ENCODE measurements around the gene MSI2.

The MSI2 gene

GRCh38 chr17:57447357-57447989 lies 191.2 kb downstream of the MSI2 start:
- TF ChIP-seq FOXM1 (IDR thresholded peaks at IDR 0.05; ENCODE audit: borderline replicate concordance) (no peak), L3MBTL2 (conservative IDR thresholded peaks at IDR 0.05) (no peak)
- DNase-seq (ENCODE audit: extremely low spot score) = no peak
- CTCF ChIA-PET = no interaction called here
- POLR2A ChIA-PET = no interaction called here

- CTCF ChIA-PET = no interaction called here
- no peak for DNase-seq (ENCODE audit: extremely low spot score)
- POLR2A ChIA-PET = interaction anchor here (0.6 kb wide), 1 partner anchor 106 kb away, joined by 3 read pairs; no protein-coding TSS in a partner anchor
These were observed 191.9 kb downstream of the MSI2 start for GRCh38 chr17:57447990-57448758.

DNA sequence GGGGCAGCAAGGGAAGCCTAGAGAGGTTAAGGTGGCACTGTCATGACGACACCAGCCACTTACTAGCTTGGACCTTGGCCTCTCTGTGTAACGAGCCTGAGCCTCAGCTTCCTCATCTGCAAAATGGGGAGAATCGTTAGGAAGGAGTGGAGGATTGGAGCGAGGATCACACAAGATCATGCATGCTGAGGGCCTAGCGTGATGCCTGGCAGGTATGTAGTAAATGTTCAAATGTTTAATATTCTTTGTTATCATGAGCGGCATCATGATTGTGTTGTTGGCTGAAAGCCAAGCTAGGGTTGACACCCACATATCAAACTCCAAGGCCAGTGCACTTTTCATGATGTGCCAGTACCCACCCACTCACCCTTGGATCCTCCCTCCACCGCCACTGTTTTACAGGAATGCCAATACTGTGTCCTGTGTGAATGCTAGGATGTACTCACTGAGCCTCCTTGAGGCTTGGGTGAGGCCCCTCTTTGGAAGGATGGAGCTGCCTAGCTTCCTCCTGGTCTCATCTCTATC lies 192.5 kb downstream of the MSI2 start:
- CTCF ChIA-PET = no interaction called here
- TF ChIP-seq ZNF384 (IDR thresholded peaks at IDR 0.05) (no peak), LEF1 (IDR thresholded peaks at IDR 0.05; ENCODE audit: borderline replicate concordance) (no peak), NFRKB (IDR thresholded peaks at IDR 0.05) (no peak), BHLHE40 (IDR thresholded peaks at IDR 0.05; ENCODE audit: borderline replicate concordance) (no peak), FOXA1 (IDR thresholded peaks at IDR 0.05) (no peak), HDGF (IDR thresholded peaks at IDR 0.05; ENCODE audit: borderline replicate concordance) (no peak), ARNT (IDR thresholded peaks at IDR 0.05) (no peak), SUZ12 (IDR thresholded peaks at IDR 0.05) (no peak), ELF4 (IDR thresholded peaks at IDR 0.05) (no peak), TARDBP (IDR thresholded peaks at IDR 0.05) (no peak), SP1 (IDR thresholded peaks at IDR 0.05) (no peak), CTBP1 (IDR thresholded peaks at IDR 0.05; ENCODE audit: borderline replicate concordance) (no peak), L3MBTL2 (conservative IDR thresholded peaks at IDR 0.05) (no peak), FOXM1 (IDR thresholded peaks at IDR 0.05; ENCODE audit: borderline replicate concordance) (no peak), FOXK2 (IDR thresholded peaks at IDR 0.05) (no peak)
- DNase-seq (ENCODE audit: extremely low spot score) = no peak
- POLR2A ChIA-PET = interaction anchor here (0.6 kb wide), 1 partner anchor 106 kb away, joined by 3 read pairs; no protein-coding TSS in a partner anchor

More at GRCh38 chr17:57447990-57448758, 191.9 kb downstream of the MSI2 start:
- no peak for TF ChIP-seq FOXM1 (IDR thresholded peaks at IDR 0.05; ENCODE audit: borderline replicate concordance)
- no peak for TF ChIP-seq HDGF (IDR thresholded peaks at IDR 0.05; ENCODE audit: borderline replicate concordance)
- no peak for TF ChIP-seq ZNF384 (IDR thresholded peaks at IDR 0.05)
- no peak for TF ChIP-seq L3MBTL2 (conservative IDR thresholded peaks at IDR 0.05)

- ChIA-PET CTCF (no interaction called here), POLR2A (no interaction called here)
- TF ChIP-seq CTBP1 (IDR thresholded peaks at IDR 0.05; ENCODE audit: borderline replicate concordance) (no peak), ARNT (IDR thresholded peaks at IDR 0.05) (no peak), ELF4 (IDR thresholded peaks at IDR 0.05) (no peak), BHLHE40 (IDR thresholded peaks at IDR 0.05; ENCODE audit: borderline replicate concordance) (no peak), SP1 (IDR thresholded peaks at IDR 0.05) (no peak), FOXA1 (IDR thresholded peaks at IDR 0.05) (no peak), NFRKB (IDR thresholded peaks at IDR 0.05) (no peak), HDGF (IDR thresholded peaks at IDR 0.05; ENCODE audit: borderline replicate concordance) (no peak)
- no peak for DNase-seq (ENCODE audit: extremely low spot score)
These were observed 194.9 kb downstream of the MSI2 start for GRCh38 chr17:57451191-57451590.

- POLR2A ChIA-PET = no interaction called here
- no peak for DNase-seq (ENCODE audit: extremely low spot score)
- no peak for TF ChIP-seq SP1 (IDR thresholded peaks at IDR 0.05)
- TF ChIP-seq NFRKB (IDR thresholded peaks at IDR 0.05) = no peak
- TF ChIP-seq, protein P1, sequence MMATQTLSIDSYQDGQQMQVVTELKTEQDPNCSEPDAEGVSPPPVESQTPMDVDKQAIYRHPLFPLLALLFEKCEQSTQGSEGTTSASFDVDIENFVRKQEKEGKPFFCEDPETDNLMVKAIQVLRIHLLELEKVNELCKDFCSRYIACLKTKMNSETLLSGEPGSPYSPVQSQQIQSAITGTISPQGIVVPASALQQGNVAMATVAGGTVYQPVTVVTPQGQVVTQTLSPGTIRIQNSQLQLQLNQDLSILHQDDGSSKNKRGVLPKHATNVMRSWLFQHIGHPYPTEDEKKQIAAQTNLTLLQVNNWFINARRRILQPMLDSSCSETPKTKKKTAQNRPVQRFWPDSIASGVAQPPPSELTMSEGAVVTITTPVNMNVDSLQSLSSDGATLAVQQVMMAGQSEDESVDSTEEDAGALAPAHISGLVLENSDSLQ (IDR thresholded peaks at IDR 0.05) = no peak
- TF ChIP-seq ARNT (IDR thresholded peaks at IDR 0.05) = no peak
- no peak for TF ChIP-seq FOXM1 (IDR thresholded peaks at IDR 0.05; ENCODE audit: borderline replicate concordance)
- no peak for TF ChIP-seq FOXK2 (IDR thresholded peaks at IDR 0.05)
- TF ChIP-seq LEF1 (IDR thresholded peaks at IDR 0.05; ENCODE audit: borderline replicate concordance) = no peak
- no peak for TF ChIP-seq CTBP1 (IDR thresholded peaks at IDR 0.05; ENCODE audit: borderline replicate concordance)
- TF ChIP-seq FOXA1 (IDR thresholded peaks at IDR 0.05) = no peak
- no peak for TF ChIP-seq SUZ12 (IDR thresholded peaks at IDR 0.05)
- no peak for TF ChIP-seq ZNF384 (IDR thresholded peaks at IDR 0.05)
- no peak for TF ChIP-seq BHLHE40 (IDR thresholded peaks at IDR 0.05; ENCODE audit: borderline replicate concordance)
- no peak for TF ChIP-seq ELF4 (IDR thresholded peaks at IDR 0.05)
- no peak for TF ChIP-seq TARDBP (IDR thresholded peaks at IDR 0.05)
- no peak for TF ChIP-seq HDGF (IDR thresholded peaks at IDR 0.05; ENCODE audit: borderline replicate concordance)
- CTCF ChIA-PET = no interaction called here
These were observed 195.3 kb downstream of the MSI2 start for GRCh38 chr17:57451643-57452042.

DNA sequence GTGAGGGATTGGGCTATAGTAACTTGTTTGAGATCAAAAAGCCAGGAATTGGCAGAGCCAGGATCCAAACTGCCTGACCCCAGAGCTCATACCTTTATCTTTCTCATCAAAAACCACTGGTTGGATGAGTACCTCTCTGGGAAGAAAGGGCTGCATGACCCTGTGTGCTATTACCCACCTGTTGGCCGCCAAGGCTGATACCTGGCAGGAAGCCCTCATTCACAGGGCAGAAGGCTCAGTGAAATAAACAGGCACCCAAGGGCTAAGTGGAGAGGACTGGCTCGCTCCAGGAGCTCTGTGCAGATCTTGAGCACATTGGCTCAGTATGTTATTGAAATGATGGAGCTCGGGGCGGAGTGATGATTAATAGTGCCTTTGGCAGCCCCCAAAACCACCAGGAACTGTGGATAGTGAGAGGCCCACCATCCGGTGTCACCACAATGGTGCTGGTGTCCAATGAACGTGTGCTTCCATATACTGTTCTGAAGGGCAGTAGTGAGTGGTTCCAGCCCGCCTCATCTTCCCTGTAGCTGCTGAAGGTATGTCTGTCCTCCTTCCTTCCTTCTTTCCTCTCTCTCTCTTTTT lies 197.6 kb downstream of the MSI2 start:
- ChIA-PET CTCF (interaction anchor here (1.0 kb wide), 1 partner anchor 211 kb away, joined by 3 read pairs; no protein-coding TSS in a partner anchor), POLR2A (no interaction called here)
- DNase-seq (ENCODE audit: extremely low spot score) = no peak
- no peak for TF ChIP-seq HDGF (IDR thresholded peaks at IDR 0.05; ENCODE audit: borderline replicate concordance)
- TF ChIP-seq FOXK2 (IDR thresholded peaks at IDR 0.05) = no peak
- no peak for TF ChIP-seq SUZ12 (IDR thresholded peaks at IDR 0.05)
- no peak for TF ChIP-seq FOXA1 (IDR thresholded peaks at IDR 0.05)
- TF ChIP-seq NFRKB (IDR thresholded peaks at IDR 0.05) = no peak
- TF ChIP-seq, protein P1 (IDR thresholded peaks at IDR 0.05) = no peak

Data from HEK293T (cell line).